Hematopoietic multipotent progenitor cell treated with erythropoietin and hydrocortisone succinate and interleukin-3 and kit ligand, for 17 days (in vitro differentiated cells): Measurements from ENCODE around the gene GOLPH3.
"Not testable (repeated sequence)": the region's sequence is repeated elsewhere in the genome, so short reads cannot be mapped to it uniquely, and the experiment has no call there.

Experiments
- DNase-seq: peaks from one replicate; pipeline ENCODE4 v3.0.0-alpha.2; 2015; ENCODE audit warnings: low spot score

The GOLPH3 gene

DNA sequence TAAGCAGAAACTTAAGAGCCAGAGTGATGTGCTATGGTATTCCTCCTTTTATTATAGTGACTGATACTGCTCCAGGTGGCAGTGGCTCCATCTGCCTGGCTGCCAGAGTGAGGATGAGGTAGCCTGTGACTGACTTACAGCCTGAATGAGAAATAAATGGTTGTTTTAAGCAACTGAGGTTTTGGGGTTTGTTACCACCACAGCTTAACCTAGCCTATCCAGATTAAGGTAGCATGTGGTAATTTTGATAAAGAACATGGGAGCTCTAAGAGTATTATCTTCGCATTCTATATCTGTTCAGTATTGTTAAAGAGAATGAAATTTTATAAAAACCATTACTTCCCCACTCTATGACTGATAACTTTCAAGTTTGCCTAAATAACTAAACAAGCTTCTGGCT, 39.0 kb downstream of the GOLPH3 start:
- DNase-seq = no peak

DNA sequence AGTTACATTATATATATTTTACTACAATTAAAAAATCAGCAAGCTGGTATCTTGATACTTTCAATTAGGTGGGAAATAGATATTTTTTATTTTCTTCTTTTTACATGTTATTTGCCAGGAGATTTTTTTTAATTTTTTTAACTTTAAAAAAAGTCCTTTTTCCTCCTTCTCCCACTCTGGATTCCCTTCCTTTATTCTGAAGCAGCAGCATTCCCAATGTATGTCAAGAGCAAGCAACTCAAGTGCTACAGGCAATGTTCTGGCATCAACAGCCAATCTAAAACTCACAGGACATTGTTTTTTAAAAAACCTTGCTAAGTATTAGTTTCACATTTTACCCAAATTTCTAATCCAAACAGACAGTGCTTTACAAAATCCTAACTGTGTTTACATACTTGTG, 41.4 kb downstream of the GOLPH3 start:
- DNase-seq = no peak

DNA sequence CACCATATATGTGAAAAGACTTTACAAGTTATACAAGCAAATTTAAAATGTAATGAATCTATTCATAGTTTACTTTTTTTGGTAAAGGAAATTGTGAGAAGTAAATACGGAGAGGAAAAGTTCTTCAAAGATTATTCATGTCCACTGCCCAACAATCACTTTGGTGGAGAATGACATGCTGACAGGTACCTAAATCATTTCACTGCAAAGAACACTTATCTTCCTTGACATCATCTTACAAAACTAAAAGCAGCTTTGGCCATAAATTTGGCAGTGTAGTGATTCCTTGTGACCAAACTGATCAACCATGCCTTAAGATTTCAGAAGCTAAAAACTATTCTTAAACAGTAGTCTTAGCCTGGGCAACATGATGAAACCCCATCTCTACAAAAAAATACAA, 42.5 kb downstream of the GOLPH3 start:
- DNase-seq = no peak

DNA sequence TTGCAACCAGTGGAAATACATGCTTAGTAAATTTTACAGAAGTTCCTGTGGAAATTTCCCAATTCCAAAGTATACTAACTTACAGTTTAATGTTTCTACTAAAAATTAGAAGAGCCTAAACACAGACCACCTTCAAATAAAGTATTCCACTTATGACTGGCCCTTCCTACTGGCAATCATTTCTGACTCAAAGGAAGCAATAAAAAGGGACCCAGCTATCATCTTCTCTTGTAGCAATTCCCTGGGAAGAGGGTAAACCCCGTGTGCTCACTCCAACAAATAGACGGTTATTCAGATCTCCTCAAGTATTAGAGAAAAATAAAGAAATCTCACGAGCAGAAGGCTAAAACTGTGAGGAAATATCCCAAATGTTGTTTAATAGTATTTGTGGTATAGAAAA, 43.3 kb downstream of the GOLPH3 start:
- no peak for DNase-seq

DNA sequence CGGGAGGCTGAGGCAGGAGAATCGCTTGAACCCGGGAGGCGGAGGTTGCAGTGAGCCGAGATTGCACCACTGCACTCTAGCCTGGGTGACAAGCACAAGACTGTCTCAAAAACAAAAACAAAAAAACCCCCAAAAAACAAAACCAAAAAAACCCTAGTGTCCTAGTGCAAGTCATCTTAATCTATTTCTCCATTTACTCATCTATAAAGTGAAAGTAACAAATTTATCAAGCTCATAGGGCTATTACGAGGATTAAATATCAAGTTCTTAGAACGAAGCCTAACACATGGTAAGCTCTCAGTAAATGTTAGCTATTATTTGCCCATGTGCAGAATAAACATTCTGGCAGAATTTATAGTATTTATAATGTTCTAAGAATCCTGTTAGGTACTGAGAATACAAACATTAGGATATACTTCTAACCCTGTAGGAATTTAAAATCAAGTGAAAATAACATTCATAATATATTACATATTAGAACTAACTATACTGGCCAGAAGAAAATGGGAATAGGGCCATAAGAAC, 45.0 kb downstream of the GOLPH3 start:
- no peak for DNase-seq

DNA sequence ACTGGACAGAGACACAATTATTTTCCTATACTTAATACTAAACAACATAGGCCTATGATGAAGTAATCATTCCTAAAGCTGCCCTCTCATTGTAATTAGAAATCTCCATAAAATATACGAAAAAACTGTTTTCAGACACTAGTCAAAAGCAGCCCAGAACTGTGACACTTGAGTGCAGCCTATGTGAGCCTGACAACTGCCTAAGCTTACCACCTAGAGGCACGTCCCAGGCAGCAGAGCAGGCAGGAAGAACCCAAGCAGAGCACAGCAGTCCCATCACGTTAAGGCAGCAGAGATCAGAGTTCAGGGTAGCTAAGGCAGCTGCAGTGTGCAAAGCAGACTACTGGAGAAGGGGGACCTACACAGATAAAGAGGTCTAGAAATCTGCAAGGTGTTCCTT, 46.4 kb downstream of the GOLPH3 start:
- no peak for DNase-seq

DNA sequence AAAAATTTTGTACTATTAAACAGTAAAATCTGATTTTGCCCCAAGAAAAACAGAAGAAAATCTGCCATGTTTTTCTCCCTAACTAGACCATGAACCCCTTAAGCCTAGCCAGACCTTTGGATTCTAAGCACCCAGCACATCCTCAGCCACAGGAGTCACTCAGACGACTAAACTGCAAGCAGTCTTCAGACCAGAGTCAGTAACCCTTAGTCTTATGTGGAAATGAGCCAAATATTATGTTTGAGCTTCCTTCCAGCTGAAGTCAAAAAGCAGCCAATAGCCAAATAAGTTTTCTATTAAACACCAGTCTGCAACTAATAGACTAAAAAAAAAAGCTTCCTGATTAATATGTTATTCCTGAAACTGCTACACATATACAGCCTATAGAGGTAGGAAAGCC, 47.4 kb downstream of the GOLPH3 start:
- DNase-seq = no peak

DNA sequence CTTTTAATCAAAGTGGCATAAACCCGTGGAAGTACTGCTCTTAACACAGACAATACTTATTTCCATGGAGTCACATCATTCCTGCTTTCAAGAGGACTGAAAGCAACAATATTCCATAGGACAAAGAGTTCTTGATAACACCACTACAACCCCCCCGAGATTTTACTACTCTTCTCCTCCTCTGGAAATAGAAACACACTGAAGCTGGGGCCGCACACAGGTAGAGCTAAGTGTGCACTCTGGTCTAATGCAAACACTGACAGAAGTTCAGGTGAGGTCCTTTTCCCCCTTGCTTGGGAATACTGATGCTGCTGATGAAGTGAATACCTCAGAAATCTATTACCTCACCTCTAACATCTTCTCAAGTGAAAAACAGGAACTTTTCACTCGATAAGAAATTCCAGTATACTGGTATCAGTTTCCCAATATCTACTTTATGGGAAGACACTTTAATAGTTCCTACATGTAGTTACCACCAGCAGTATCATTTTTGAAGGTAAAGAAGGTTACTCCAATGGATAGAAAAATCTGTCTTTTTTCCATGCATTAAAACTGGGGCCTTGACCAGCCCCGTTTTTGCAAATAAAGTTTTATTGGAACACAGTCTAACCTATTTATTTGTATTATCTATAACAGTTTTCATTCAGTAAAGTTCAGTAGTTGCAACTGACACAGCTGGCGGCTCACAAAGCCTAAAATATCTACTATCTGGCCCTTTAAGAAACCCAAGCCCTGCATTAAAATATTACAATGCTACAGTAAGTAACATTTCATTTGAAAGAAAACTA, 50.0 kb downstream of the GOLPH3 start:
- no peak for DNase-seq

DNA sequence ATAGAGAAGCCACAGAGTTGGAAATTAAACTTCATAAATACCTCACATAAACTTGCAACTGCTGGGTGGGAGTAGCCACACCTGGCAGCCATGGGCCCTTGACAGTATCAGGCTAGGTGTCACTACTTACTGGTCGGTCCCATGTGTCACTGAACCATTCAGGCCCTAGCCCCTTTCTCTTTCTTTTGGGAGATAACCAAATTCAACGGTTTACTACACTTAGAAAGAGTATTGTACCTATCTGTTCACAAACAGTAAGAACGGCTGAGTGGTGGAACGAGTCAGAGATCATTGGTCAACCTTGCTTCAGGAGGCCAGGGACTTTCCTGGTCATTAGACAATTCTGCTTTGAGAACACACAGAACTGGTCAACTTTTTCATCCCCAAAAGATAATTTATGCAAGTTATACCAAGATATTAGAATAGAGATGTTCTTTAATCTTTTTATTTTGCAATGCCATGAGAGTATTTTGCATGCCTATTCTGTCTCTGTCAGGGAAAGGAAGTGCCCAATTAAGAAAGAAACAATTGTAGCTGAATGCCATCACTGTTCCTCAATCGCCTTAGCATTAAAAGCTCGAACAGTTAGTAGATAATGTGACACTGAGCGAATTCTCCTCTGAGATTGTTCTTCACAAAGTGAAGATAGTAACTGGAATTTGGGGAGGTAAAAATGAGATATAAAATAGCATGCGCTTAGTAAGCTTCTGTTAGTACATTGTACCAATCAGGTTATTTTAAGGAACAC, 50.9 kb downstream of the GOLPH3 start:
- no peak for DNase-seq

DNA sequence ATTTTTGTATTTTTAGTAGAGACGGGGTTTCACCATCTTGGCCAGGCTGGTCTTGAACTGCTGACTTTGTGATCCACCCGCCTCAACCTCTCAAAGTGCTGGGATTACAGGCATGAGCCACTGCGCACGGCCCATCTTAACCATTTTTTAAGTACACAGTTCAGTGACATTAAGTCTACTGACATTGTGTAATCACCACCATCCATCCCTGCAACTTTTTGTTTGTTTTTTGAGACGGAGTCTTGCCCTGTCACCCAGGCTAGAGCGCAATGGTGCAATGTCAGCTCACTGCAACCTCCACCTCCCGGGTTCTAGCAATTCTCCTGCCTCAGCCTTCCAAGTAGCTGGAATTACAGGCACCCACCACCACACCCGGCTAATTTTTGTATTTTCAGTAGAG, 55.2 kb downstream of the GOLPH3 start:
- DNase-seq = not testable (repeated sequence)

DNA sequence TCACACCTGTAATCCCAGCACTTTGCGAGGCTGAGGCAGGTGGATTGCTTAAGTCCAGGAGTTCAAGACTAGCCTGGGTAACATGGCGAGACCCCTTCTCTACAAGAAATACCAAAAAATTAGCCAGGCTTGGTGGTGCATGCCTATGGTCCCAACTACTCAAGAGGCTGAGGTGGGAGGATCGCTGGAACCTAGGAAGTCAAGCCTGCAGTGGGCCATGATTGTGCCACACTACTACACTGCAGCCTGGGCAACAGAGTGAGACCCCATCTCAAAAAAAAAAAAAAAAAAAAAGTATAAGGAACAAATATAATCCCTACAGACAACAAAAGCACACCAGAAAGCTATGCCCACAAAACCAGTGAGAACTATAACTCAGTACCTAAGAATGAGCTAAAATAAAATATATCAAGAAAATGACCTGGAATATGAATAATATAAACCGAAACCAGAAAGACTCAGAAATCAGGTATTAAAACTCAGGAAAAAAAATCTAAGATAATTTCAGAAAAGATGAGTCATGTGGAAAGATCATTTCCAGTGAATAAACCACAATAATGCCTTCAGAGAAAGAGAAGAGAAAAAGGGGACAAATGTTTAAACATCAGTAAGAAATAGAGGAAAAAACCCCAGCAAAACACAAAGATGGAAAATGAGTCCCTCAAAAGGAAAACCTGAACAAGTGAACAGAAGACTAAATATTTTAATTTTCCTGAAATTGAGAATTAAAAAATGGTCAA, 57.4 kb downstream of the GOLPH3 start:
- no peak for DNase-seq

DNA sequence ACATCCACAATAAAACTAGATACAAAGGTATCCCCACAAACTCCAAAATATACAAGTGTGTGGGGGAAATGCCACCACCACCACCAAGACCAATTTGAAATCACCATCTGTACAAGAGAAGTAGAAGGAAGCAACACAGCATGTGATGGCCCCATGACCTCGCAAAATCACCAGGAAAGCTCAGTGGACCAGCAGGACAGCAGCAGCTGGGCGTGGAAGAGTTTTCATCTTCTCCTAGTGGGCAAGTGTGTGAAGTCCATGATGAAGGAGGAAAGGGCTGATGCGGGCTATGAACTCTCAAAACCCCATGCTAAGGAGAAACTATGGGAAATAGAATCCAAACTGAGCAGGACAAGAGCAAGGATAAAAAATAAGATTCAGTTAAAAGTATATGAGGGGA, 58.1 kb downstream of the GOLPH3 start:
- DNase-seq = no peak

DNA sequence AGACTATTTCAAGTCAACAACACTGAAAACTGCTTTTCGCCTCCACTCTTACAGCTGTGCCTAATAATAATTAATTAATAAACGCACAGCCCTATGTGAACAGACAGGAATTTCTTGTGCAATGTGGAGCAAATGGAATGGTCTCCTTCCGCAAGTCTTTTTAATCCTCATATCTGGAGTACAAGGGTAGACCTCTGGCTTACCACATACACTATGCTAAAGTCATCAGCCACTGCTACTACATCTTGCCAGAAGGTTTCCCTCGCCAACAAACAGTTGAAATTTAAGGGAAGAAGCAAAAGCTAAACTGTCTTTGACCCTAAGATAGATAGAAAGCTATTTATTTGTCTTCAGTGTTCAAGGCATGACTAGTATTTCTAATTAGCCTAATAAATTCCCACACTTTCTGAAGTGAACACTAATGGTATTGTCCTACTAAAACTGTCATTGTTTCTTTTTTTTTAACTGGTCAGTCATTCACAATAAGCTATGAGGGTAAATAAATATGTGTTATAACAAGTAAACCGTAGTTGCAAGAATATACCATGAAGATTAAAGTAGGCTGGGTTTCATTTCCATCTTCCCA, 63.9 kb downstream of the GOLPH3 start:
- no peak for DNase-seq

DNA sequence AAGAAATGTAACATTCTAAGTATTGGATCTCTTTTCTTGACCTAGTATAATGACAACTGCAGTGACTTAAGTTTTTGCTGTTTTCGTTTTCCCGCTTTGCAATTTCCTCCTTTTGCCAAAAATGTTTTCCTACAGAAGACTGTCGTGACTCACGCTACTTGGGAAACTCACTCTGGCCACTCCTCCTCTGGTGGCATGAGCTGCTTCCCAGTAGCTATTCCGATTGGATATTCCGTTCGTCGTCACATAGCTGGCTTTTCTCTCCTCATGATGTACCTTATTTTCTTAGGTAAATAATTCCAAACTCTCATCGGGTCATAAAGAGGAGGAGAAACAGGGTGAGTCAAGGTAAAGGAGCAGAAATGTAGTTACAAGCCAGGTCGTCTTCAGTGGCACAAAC, 64.9 kb downstream of the GOLPH3 start:
- DNase-seq = no peak

DNA sequence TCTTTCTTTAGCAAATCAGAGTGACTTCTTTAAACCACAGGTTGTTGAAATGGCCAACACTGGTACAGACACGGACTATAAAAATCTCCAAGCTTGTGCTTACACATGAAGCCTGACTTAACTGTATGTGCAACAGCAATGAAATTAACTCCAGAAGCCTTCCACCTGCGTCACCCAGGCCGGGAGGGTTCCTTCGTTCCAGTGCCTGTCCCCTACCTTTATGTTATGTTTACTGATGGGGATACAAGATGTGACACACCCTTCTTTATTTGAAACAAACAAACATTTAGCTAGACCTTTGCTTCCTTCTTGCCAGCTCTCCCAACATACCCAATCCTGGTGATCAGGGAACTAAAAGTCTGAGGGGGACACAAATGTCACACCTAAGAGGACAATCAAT, 66.0 kb downstream of the GOLPH3 start:
- DNase-seq = no peak

DNA sequence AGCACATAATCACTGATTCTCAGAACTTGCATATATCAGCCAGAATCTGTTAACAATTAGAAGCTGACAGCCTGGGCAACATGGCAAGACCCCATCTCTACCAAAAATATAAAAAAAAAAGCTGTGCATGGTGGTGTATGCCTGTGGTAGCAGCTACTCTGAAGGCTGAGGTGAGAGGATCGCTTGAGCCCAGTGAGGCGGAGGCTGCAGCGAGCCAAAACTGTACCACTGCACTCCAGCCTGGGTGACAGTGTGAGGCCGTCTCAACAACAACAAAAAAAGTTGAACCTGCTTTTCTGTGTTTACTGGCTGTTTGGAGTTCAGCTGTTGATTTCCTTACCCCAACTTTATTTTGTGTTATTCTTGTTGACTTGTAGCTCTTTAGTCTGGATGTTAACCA, 66.8 kb downstream of the GOLPH3 start:
- DNase-seq = no peak

DNA sequence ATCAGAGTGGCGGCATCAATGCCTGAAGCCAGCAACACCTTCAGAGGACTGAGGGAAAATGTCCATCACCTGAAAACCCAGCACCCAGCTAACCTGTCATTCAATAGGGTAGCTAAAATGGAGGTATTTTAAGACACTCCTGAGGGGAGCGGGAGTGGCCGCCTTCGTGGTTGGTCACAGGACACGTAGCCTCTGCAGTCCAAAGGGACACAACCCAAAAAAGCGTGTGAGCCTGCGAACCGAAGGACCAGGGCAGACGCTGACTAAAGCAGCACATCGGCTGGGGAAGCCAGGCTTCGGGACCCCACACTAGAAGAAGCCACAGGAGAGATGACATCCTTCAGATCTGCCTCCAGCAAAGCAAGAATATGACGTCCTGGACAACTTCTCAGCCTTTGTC, 70.6 kb downstream of the GOLPH3 start:
- no peak for DNase-seq

DNA sequence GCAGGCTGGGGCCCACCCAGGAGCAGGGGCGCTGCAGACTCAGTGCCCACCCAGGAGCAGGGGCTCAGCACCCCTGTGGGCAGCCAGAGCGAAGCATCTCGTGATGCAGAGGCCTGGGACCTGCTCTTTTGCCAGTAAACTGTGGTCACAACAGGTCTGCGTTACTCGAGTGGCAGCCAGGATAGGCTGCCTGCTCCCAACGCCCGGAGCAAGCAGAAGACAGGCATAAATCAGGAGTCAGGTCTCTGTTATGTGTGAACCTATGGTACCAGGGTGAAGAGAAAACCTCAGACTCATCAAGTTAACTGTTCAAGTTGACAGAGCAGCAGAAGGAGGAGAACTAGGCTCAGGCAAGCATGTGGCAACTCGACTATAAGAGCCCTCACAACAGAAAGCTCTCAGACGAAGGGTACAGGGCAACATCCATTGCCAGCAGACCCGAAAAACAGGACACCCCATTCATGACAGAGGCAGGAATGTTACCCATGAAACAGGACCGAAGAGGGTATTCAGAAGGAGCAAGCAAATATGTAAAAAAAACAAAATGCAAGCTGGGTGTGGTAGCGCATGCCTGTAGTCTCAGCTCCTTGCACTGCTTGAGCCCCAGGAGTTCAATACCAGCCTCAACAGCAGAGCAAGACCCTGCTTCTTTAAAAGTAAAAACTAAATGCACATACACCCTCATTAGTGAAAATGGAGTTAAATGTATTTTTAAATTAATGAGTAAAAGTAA, 71.7 kb downstream of the GOLPH3 start:
- no peak for DNase-seq

DNA sequence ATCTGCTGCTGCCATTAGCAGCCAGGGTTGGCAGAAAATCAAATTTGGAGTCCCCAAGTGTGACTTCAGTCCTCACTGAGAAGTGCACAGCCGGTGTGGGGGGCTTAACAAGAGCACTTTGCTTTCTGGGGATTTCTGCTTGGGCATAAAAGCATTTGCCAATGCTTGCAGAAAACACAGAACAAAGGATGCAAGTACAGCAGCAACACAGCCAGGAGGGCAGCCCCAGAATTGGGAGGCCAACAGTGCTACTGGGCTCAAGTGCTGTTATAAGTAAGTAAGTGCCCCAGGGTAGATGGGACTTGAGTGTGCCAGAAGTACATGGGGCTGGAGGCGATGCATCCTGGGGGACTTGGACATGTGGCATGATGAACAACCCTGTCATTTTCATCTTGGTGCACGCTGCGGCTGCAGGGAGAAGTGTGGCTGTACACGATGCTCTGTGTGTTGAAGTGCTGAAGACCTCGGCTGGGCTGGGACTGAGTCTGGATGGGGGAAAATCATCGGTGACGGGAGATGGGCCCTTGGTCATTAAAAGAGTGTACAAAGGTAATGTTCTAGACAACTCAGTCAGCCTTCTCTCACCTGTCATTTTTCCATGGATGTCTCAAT, 73.3 kb downstream of the GOLPH3 start:
- no peak for DNase-seq

DNA sequence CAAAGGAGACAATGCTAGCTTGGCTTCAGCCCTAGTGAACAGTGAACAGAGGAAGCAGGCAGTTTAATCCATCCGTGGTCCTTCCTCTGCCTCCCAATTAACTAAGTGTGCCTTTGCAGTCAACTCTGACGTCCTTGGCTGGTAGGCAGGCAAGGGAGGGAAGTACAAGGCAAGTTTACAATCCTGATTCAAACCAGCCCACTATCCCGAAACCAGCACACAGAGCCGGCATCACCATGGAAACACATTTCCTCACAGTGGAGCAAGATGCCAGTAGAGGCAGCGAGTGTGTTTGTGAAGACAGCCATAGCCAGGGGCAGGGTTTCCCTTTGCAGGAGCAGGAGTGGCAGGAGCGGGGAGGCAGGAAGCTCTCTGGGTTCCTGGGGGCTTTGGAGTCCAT, 73.9 kb downstream of the GOLPH3 start:
- DNase-seq = no peak

DNA sequence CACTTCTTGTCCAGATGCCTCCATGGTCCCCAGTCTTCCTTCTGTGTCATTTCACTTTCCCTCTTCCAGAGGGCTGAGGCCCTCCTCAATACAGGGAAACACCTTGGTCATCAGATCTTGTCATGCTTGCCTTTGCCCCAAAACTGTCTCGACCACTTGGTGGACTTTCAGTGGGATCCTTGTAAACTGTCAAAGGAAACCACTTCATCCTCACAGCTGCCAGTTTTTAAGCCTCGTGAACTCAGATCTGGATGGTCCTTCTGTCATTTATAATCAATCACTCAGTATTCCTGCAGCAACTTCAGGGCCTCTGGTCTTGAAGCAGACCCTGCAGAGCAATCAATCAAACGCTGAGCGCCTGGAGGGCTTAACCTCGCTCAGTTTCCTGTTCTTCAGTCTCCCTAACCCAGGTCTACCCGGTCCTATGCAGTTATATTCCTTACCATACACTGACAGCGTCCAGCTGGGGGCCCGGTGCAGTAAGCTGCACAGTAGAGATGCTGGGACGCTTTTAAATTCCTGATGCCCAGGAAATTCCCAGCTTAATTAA, 74.6 kb downstream of the GOLPH3 start:
- no peak for DNase-seq
